Left lung (tissue), 10 donors: ENCODE results near the gene UBQLN3. TPM values are rescaled to one million over a fixed set of nuclear protein-coding genes. Genes with fewer than 3 reads are reported as not detected.

Source experiments
- ATAC-seq: fragments of 200-7000 bp; cut with Tn5 transposase; one replicate; pipeline ENCODE4 v1.9.1; 2020; ENCODE audit warnings: moderate library complexity
- DNase-seq, 4 donors: peaks; one replicate each; pipeline ENCODE4 v3.0.0-alpha.2; 2013 to 2020
- H3K27ac ChIP-seq, 2 donors: fragments of 200-600 bp; sonication (generic) in 1 of 2; one replicate each; pipeline versions ENCODE4 v1.5.0 to v1.8.0; 2020 to 2021
- H3K27me3 ChIP-seq, 2 donors: fragments of 200-600 bp; sonication (generic) in 1 of 2; one replicate each; pipeline versions ENCODE4 v1.5.0 to v1.8.0; 2020 to 2021
- H3K36me3 ChIP-seq, 2 donors: fragments of 200-600 bp; sonication (generic) in 1 of 2; one replicate each; pipeline versions ENCODE4 v1.5.0 to v1.8.0; 2020 to 2021
- H3K4me1 ChIP-seq, 2 donors: fragments of 200-600 bp; one replicate each; pipeline ENCODE4 v1.8.0; 2021
- H3K4me3 ChIP-seq, 2 donors: fragments of 200-600 bp; sonication (generic) in 1 of 2; one replicate each; pipeline versions ENCODE4 v1.5.0 to v1.8.0; 2020 to 2021; ENCODE audit warnings: mild to moderate bottlenecking in 1 of 2
- H3K9me3 ChIP-seq, 2 donors: fragments of 200-600 bp; sonication (generic) in 1 of 2; one replicate each; pipeline versions ENCODE4 v1.5.0 to v1.8.0; 2020 to 2021
- intact Hi-C, 2 donors: fragments of 100-400 bp; cut with DNase I; formaldehyde crosslinking; loops; one replicate each; pipeline versions ENCODE4 v1.11.2 to v1.14.2; 2022
- polyA plus RNA-seq, 6 donors: library from polyadenylated mRNA; unstranded; fragments of 120-200 nt; gene quantifications; one replicate each; pipeline ENCODE4 v1.2.1, GENCODE V29; 2013; ENCODE audit not compliant: insufficient read length in 6 of 6
- total RNA-seq, 2 donors: library from RNA; stranded (reverse); fragmentation: NEBNext Ultra II Directional; extraction: Animal tissue kit (Norgen Biotek cat#: 25700); gene quantifications; one replicate each; pipeline ENCODE4 v1.2.1, GENCODE V29; 2021
- TF ChIP-seq, protein P1 (sequence below), 2 donors: fragments of 200-600 bp; sonication (generic) in 1 of 2; IDR thresholded peaks; one replicate each; pipeline versions ENCODE4 v1.5.0 to v1.8.0; 2021; ENCODE audit warnings: antibody characterized with exemption in 2 of 2
- donor health status: DM: no; HTN: yes; CAD: no.
- donor health status: DM: no; HTN: no; CAD: no.

UBQLN3 gene
- total and polyA plus RNA-seq, 8 donors, result 0.06 to 0.37 (median 0.23) TPM; not detected in 5

DNA sequence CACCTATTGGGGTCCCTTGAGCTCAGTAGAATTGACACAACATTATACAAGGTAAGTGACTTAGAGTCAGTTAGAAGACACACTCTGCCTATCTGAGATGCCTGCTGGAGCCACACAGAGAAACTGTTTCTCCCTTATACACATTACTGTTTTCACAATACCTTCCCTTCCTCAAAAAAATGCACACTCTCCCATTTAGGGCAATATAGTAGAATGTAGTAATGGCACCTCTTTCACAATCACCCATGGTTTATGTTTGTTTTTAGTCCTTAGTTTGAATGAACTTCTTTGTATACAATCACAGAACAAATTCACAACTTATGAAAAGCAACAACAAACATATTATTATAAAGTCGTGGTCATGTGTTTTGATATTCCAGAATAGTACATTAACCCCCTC is 24.3 kb upstream of the UBQLN3 start:
- DNase-seq (no peak), ATAC-seq (no peak)
- Histone ChIP-seq H3K36me3 (no peaks in the 10 kb centered on the region), H3K4me1 (no peaks in the 10 kb centered on the region), H3K4me3 (no peak overlapping the region), H3K27me3 (no peaks in the 10 kb centered on the region), H3K27ac (no peak overlapping the region), H3K9me3 (peaks cover 0 to 2% of the 10 kb centered on the region in 2 donors)
- intact Hi-C loops, result no loop called here
- TF ChIP-seq, protein P1, sequence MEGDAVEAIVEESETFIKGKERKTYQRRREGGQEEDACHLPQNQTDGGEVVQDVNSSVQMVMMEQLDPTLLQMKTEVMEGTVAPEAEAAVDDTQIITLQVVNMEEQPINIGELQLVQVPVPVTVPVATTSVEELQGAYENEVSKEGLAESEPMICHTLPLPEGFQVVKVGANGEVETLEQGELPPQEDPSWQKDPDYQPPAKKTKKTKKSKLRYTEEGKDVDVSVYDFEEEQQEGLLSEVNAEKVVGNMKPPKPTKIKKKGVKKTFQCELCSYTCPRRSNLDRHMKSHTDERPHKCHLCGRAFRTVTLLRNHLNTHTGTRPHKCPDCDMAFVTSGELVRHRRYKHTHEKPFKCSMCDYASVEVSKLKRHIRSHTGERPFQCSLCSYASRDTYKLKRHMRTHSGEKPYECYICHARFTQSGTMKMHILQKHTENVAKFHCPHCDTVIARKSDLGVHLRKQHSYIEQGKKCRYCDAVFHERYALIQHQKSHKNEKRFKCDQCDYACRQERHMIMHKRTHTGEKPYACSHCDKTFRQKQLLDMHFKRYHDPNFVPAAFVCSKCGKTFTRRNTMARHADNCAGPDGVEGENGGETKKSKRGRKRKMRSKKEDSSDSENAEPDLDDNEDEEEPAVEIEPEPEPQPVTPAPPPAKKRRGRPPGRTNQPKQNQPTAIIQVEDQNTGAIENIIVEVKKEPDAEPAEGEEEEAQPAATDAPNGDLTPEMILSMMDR (IDR thresholded peaks at IDR 0.05), result no peak

DNA sequence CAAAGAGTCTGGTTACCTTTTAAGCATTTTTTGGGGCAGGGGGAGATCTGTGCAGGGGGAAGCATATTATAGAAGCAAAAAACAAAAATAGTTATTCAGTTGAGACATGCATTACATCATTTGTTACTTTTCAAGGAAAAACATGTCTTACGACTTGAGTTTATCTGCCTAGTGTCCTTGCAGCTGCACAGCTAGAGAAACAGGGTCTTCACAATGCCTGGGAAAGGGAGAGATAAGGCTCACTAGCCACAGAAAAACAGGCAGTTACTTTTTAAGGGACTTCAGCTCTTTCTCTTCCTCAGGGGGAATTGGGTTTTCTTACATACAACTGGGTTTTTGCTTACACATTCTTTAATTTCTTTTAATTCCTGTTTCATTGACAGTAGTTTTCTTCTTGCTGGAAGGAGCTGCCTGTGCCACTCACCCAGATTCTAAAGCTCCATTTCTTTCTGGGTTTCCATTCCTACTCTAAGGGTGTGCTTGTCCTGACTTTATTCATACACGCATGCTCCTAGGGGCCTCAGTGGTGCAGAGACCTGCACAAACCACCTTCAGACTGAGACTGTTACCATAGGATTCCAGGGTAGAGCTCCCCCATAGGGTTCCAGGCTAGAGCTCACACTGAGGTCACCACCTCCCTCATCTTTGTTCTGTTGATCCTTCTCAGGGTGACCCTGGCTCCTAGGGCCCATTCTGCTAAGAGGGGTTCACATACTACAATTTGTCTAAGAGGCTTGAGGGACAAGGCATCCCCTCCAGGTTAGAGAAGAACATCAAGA is 21.5 kb upstream of the UBQLN3 start:
- TF ChIP-seq, protein P1 (IDR thresholded peaks at IDR 0.05), result no peak
- ATAC-seq, result no peak

DNA sequence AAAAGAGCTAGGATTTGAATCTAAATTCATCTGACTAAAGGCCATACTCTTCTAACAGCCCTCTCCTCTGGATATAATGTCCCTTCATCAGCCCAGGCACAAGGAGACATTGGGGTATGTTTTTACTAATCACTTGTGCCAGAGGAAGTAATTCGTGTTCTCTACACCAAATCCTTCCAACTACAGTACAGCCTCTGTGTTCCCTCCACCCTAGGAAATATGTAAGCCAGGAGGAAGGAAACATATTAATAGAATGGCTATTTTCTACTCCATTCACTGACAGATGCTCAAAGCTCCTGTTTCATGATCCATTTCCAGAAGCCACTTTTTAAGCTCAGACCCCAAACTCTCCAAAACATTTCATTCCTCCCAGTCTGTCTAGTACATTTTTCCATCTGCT is 18.7 kb upstream of the UBQLN3 start:
- Histone ChIP-seq H3K27ac (no peak overlapping the region), H3K4me3 (no peak overlapping the region), H3K36me3 (no peaks in the 10 kb centered on the region), H3K4me1 (no peaks in the 10 kb centered on the region), H3K9me3 (no peaks in the 10 kb centered on the region), H3K27me3 (no peaks in the 10 kb centered on the region)
- TF ChIP-seq, protein P1 (IDR thresholded peaks at IDR 0.05), result no peak
- no peak for ATAC-seq
- no peak for DNase-seq
- intact Hi-C loops, result no loop called here

More for the DNA sequence above, 21.5 kb upstream of the UBQLN3 start:
- intact Hi-C loops, result no loop called here
- no peaks in the 10 kb centered on the region for H3K9me3 ChIP-seq
- H3K27ac ChIP-seq, result no peak overlapping the region
- no peaks in the 10 kb centered on the region for H3K36me3 ChIP-seq
- H3K4me3 ChIP-seq, result no peak overlapping the region
- H3K27me3 ChIP-seq, result no peaks in the 10 kb centered on the region
- no peak for DNase-seq
- no peaks in the 10 kb centered on the region for H3K4me1 ChIP-seq

DNA sequence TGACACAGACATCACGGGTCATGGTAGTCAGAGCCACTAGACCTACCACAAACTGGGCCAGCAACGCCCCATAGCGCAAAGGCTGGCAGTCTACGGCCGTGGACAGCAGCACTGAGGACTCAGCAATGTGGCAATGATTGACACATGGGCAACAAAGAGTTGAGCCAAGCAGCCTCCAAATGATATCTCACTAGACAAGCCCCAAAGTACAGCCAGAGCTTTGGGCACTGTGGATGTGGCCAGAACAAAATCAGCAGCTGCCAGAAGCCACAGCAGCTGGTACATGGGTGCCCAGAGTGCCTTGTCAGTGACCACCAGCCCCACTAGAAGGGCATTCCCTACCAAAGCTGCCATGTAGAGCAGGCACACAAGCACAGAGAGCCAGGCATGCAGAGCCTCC is 18.0 kb upstream of the UBQLN3 start:
- H3K27ac ChIP-seq, result no peak overlapping the region
- TF ChIP-seq, protein P1 (IDR thresholded peaks at IDR 0.05), result no peak
- no peaks in the 10 kb centered on the region for H3K27me3 ChIP-seq
- H3K9me3 ChIP-seq, result no peaks in the 10 kb centered on the region
- H3K4me3 ChIP-seq, result no peak overlapping the region
- H3K4me1 ChIP-seq, result no peaks in the 10 kb centered on the region
- intact Hi-C loops, result no loop called here
- H3K36me3 ChIP-seq, result no peaks in the 10 kb centered on the region
- DNase-seq, result no peak
- no peak for ATAC-seq

DNA sequence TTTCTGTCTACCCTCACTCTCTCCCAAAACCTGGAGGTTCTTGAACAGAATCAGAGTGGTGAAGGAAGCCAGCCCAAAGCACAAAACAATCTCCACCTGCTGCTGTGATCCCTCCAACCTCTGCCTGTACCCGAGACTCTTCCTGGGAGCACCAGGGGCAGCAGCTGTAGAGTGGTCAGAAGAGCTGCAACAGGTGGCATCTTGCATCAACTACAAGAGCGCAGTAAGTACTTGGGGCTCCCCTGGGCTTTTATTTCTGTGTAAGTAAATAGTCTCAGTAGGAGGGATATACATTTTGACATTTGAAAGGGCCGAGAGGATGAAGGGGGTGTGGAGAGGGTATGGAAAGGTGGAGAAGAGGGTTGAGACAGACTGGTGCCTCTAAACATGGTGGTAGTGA is 15.0 kb upstream of the UBQLN3 start:
- intact Hi-C loops, result no loop called here
- no peak for ATAC-seq
- TF ChIP-seq, protein P1 (IDR thresholded peaks at IDR 0.05), result no peak

More for the DNA sequence above, 15.0 kb upstream of the UBQLN3 start:
- H3K27me3 ChIP-seq, result no peaks in the 10 kb centered on the region
- no peaks in the 10 kb centered on the region for H3K4me1 ChIP-seq
- DNase-seq, result no peak
- H3K27ac ChIP-seq, result no peak overlapping the region
- no peak overlapping the region for H3K4me3 ChIP-seq
- no peaks in the 10 kb centered on the region for H3K36me3 ChIP-seq
- no peaks in the 10 kb centered on the region for H3K9me3 ChIP-seq
